HL-60 (cell line): ENCODE results near the gene TMEM38A.

Source experiments
- CTCF ChIP-seq: IDR thresholded peaks from one replicate; pipeline ENCODE4 v1.5.1; 2011; ENCODE audit warnings: low read length, control low read depth, inconsistent platforms; ENCODE audit not compliant: insufficient read depth
- GABPA ChIP-seq: IDR thresholded peaks from 2 replicates; pipeline ENCODE4 v1.6.1; 2012; ENCODE audit warnings: low read depth
- POLR2AphosphoS5 ChIP-seq: IDR thresholded peaks from 2 replicates; pipeline ENCODE4 v1.6.1; 2012; ENCODE audit warnings: low read depth
- REST ChIP-seq: IDR thresholded peaks from 2 replicates; pipeline ENCODE4 v1.6.1; 2012; ENCODE audit warnings: low read depth; ENCODE audit not compliant: insufficient replicate concordance

- TF ChIP-seq CTCF (no peak), POLR2AphosphoS5 (no peak), REST (no peak), GABPA (no peak)
These were observed 36.7 kb upstream of the TMEM38A start for GRCh38 chr19:16624236-16624635.
